Stomach (tissue), 9 donors: Measurements from ENCODE around the gene TMCO6. TPM values are rescaled to one million over a fixed set of nuclear protein-coding genes. Genes with fewer than 3 reads are reported as not detected.
A peak's percentile ranks its signal among the peaks of the same experiment; 100 is the strongest.

Experiments
- DNase-seq, 2 donors: peaks; one replicate each; pipeline versions ENCODE4 v3.0.0 to v3.0.0-alpha.2; 2013 to 2019
- H3K27ac ChIP-seq, 5 donors: fragments of 200-600 bp in 4 of 5; sonication (generic) in 4 of 5; one replicate each; pipeline ENCODE4 v1.5.1; 2013 to 2019; ENCODE audit warnings: mild to moderate bottlenecking in 1 of 5, moderate library complexity in 1 of 5
- H3K27me3 ChIP-seq, 3 donors: fragments of 200-600 bp; sonication (generic); one replicate each; pipeline ENCODE4 v1.5.1; 2017 to 2019; ENCODE audit warnings: mixed run types in 1 of 3
- H3K36me3 ChIP-seq, 4 donors: fragments of 200-600 bp; sonication (generic); 1 replicate in 3 of 4; 2 replicates in 1 of 4; pipeline ENCODE4 v1.5.1; 2016 to 2019
- H3K4me1 ChIP-seq, 4 donors: fragments of 200-600 bp; sonication (generic); one replicate each; pipeline ENCODE4 v1.5.1; 2016 to 2019
- H3K4me3 ChIP-seq, 4 donors: fragments of 200-600 bp; sonication (generic) in 3 of 4; one replicate each; pipeline ENCODE4 v1.5.1; 2016 to 2019; ENCODE audit warnings: mild to moderate bottlenecking in 1 of 4
- H3K9me3 ChIP-seq, 4 donors: fragments of 200-600 bp; sonication (generic); one replicate each; pipeline ENCODE4 v1.5.1; 2016 to 2019
- EP300 ChIP-seq: sonication (generic); formaldehyde crosslinking; IDR thresholded peaks from one replicate; pipeline ENCODE4 v1.6.1; 2017; ENCODE audit warnings: antibody characterized with exemption
- POLR2A ChIP-seq, 4 donors: fragments of 450-650 bp; IDR thresholded peaks; one replicate each; pipeline ENCODE4 v1.6.1; 2016; ENCODE audit warnings: antibody characterized with exemption in 4 of 4, control low read depth in 2 of 4, mild to moderate bottlenecking in 1 of 4, moderate library complexity in 1 of 4
- POLR2AphosphoS5 ChIP-seq, 3 donors: sonication (generic); formaldehyde crosslinking; IDR thresholded peaks; one replicate each; pipeline ENCODE4 v1.6.1; 2016; ENCODE audit warnings: antibody characterized with exemption in 3 of 3
- WGBS, 5 donors: extraction: QIAGEN DNeasy Blood & Tissue Kit in 3 of 5; methylation state at CpG; one replicate each; pipeline versions ENCODE4 v1.1.5 to v1.1.7; 2013 to 2018; 5-methylcytosine and 5-hydroxymethylcytosine counted together
- intact Hi-C: fragments of 100-400 bp; cut with DNase I; formaldehyde crosslinking; loops from one replicate; pipeline ENCODE4 v1.15.1; 2023; ENCODE audit warnings: low total_unique reads
- polyA plus RNA-seq, 3 donors: library from polyadenylated mRNA; stranded (reverse); fragments of 200-250 nt; gene quantifications; one replicate each; pipeline ENCODE4 v1.2.3, GENCODE V29; 2013
- total RNA-seq, 5 donors: library from RNA; depleted of rRNA; stranded (reverse); fragments of >200 nt; gene quantifications; one replicate each; pipeline versions ENCODE4 v1.1.0 to v1.2.3, GENCODE V29; 2014 to 2016
- TF ChIP-seq, protein P1 (sequence below), 7 experiments: fragments of 450-650 bp in 4 of 7; fragments of 200-600 bp in 3 of 7; sonication (generic) in 3 of 7; IDR thresholded peaks; one replicate each; pipeline ENCODE4 v1.5.1; 2016 to 2019; ENCODE audit warnings: antibody characterized with exemption in 7 of 7, control low read depth in 2 of 7, mild to moderate bottlenecking in 1 of 7
- donor health status: healthy with polysubstance abuse.
- donor health status: Bipolar disorder and iron deficiency.
- donor health status: healthy.

The TMCO6 gene
- total and polyA plus RNA-seq, 8 donors = 4.0 to 40.8 (median 7.4) TPM

DNA sequence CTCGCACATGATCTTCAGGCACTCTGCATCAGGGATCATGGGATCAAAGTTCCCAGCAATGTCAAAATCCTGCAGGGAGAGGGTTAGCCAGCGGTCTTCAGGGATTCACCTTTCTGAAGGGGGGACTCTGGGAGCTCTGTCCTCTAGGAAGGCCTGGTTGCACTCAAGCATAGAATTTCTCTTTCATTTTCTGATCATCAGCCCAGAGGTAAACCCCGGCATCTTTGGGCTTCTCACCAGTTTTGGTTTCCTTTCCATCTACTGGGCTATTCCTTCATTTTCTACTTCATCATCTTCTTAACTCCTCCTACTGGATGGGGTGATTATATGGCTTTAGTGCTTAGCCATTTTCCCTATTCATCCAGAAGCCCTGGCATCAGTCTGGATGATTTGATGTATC lies 38.7 kb downstream of the TMCO6 start:
- DNase-seq = no peak
- Histone ChIP-seq H3K9me3 (no peaks in the 10 kb centered on the region), H3K4me1 (peaks cover 0 to under 1% (median 0%) of the 10 kb centered on the region in 4 donors), H3K27me3 (no peaks in the 10 kb centered on the region), H3K36me3 (peaks cover 49 to 100% (median 98%) of the 10 kb centered on the region in 4 donors), H3K4me3 (no peak overlapping the region), H3K27ac (no peak overlapping the region)
- TF ChIP-seq POLR2A (IDR thresholded peaks at IDR 0.05) = no peak
- TF ChIP-seq, protein P1, sequence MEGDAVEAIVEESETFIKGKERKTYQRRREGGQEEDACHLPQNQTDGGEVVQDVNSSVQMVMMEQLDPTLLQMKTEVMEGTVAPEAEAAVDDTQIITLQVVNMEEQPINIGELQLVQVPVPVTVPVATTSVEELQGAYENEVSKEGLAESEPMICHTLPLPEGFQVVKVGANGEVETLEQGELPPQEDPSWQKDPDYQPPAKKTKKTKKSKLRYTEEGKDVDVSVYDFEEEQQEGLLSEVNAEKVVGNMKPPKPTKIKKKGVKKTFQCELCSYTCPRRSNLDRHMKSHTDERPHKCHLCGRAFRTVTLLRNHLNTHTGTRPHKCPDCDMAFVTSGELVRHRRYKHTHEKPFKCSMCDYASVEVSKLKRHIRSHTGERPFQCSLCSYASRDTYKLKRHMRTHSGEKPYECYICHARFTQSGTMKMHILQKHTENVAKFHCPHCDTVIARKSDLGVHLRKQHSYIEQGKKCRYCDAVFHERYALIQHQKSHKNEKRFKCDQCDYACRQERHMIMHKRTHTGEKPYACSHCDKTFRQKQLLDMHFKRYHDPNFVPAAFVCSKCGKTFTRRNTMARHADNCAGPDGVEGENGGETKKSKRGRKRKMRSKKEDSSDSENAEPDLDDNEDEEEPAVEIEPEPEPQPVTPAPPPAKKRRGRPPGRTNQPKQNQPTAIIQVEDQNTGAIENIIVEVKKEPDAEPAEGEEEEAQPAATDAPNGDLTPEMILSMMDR (IDR thresholded peaks at IDR 0.05) = no peak
- no peak for TF ChIP-seq POLR2AphosphoS5 (IDR thresholded peaks at IDR 0.05)
- no peak for TF ChIP-seq EP300
- WGBS, 5 donors = 80 to 100% (median 95%) methylated on average over 3 of the region's 3 CpGs
- intact Hi-C loops = no loop called here

DNA sequence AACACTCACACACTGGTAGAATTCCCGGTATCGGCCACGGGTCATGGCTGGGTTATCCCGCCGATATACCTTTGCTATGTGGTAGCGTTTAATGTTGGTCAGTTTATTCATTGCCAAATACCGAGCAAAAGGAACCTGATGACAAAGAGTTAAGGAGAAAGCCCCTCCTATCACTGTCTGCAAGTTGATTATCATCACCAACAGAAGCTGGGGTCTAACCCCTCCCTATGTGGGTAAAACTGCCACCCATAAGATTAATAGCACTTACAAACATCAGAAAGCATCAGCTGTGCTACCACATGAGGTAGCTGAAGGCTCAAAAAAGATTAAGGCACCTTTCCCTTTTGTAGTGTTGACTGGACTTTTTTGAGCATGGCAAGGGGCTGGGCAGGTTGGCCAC lies 39.7 kb downstream of the TMCO6 start:
- Histone ChIP-seq H3K36me3 (peaks cover 48 to 100% (median 98%) of the 10 kb centered on the region in 4 donors), H3K9me3 (no peaks in the 10 kb centered on the region), H3K27ac (no peak overlapping the region), H3K4me3 (no peak overlapping the region), H3K27me3 (no peaks in the 10 kb centered on the region), H3K4me1 (no peaks in the 10 kb centered on the region)
- DNase-seq = no peak
- 95 to 98% (median 97%) methylated on average over 7 of the region's 7 CpGs for WGBS, 5 donors
- TF ChIP-seq EP300 (no peak), POLR2AphosphoS5 (IDR thresholded peaks at IDR 0.05) (no peak), POLR2A (IDR thresholded peaks at IDR 0.05) (no peak)
- intact Hi-C loops = no loop called here

DNA sequence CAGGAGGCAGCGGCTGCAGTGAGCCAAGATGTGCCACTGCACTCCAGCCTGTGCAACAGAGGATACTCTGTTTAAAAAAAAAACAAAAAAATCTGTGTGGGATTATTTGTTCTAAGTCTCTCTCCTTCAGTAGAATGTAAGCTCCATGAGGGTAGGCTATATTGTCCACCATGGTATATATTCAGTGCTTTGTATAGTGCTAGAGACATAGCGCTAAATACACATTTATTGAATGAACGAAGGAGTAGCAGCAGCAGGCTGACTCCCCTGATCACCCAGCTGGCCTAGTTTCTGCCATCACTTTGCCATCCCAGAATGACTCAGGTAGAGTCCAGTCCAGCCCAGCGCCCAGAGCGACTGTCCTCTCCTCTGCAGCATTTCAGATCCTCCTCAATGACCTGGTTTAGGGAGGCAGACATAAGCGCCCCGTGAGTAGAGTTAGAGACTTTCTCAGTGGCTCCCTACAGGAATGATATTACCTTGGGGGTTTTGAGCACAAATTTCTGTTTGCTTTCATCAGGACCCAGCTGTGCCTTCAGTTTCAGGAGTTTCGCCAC lies 51.2 kb downstream of the TMCO6 start:
- peak overlapping the region; percentile 66 to 85 (median 82) for H3K4me3 ChIP-seq
- DNase-seq = no peak
- intact Hi-C loops = no loop called here
- WGBS, 5 donors = 44 to 56% (median 50%) methylated on average over 6 to 8 of the region's 8 CpGs
- H3K9me3 ChIP-seq = no peaks in the 10 kb centered on the region
- peaks cover 12 to 57% (median 52%) of the 10 kb centered on the region in 4 donors for H3K36me3 ChIP-seq
- TF ChIP-seq POLR2A (IDR thresholded peaks at IDR 0.05) = no peak
- no peak for TF ChIP-seq POLR2AphosphoS5 (IDR thresholded peaks at IDR 0.05)
- TF ChIP-seq, protein P1 (IDR thresholded peaks at IDR 0.05) = no peak
- no peak for TF ChIP-seq EP300
- H3K27ac ChIP-seq = peak overlapping the region; percentile 81 to 91 (median 88)
- no peaks in the 10 kb centered on the region for H3K27me3 ChIP-seq
- peaks cover 17 to 57% (median 37%) of the 10 kb centered on the region in 4 donors for H3K4me1 ChIP-seq

GRCh38 chr5:140690941-140691924 lies 52.0 kb downstream of the TMCO6 start, which contains the start of the genes HARS1 and HARS2:
HARS1 (minus strand) TSS chr5:140691370; CDS start chr5:140691304, 66 bp downstream.
HARS2 (plus strand) TSS chr5:140691455; CDS start chr5:140691649, 194 bp downstream.
- 0 to 1% (median 1%) methylated on average over 41 to 61 of the region's 61 CpGs for WGBS, 5 donors
- peaks cover 20 to 59% (median 53%) of the 10 kb centered on the region in 4 donors for H3K36me3 ChIP-seq
- H3K27me3 ChIP-seq = no peaks in the 10 kb centered on the region
- peak within 1 kb of the TSS; percentile 66 to 85 (median 82) for H3K4me3 ChIP-seq
- peak within 1 kb of the TSS; percentile 81 to 91 (median 88) for H3K27ac ChIP-seq
- peak; percentile 93 to 97 for DNase-seq
- TF ChIP-seq POLR2A (IDR thresholded peaks at IDR 0.05) (no peak), POLR2AphosphoS5 (IDR thresholded peaks at IDR 0.05) (peak; percentile 66 to 94 (median 82)), EP300 (no peak)
- TF ChIP-seq, protein P1 (IDR thresholded peaks at IDR 0.05) = peak in 1 of 7 experiments; percentile 24
- intact Hi-C loops = no loop called here
- H3K9me3 ChIP-seq = no peaks in the 10 kb centered on the region
- peaks cover 17 to 57% (median 37%) of the 10 kb centered on the region in 4 donors for H3K4me1 ChIP-seq
